Adrenal gland (tissue), 5 donors: Measurements from ENCODE around the gene PKP1.

Experiments
- POLR2A ChIP-seq, 2 donors: fragments of 450-650 bp; IDR thresholded peaks; one replicate each; pipeline ENCODE4 v1.6.1; 2017; ENCODE audit warnings: antibody characterized with exemption in 2 of 2, mild to moderate bottlenecking in 2 of 2, moderate library complexity in 1 of 2
- TF ChIP-seq, protein P1 (sequence below), 6 experiments: fragments of 450-650 bp in 4 of 6; fragments of 200-600 bp in 2 of 6; sonication (generic) in 1 of 6; IDR thresholded peaks; 1 replicate in 5 of 6; 2 replicates in 1 of 6; pipeline versions ENCODE4 v1.5.1 to v1.8.0; 2016 to 2021; ENCODE audit warnings: antibody characterized with exemption in 6 of 6, mild to moderate bottlenecking in 2 of 6, moderate library complexity in 1 of 6
- donor health status: DM: no; HTN: no; CAD: no.

DNA sequence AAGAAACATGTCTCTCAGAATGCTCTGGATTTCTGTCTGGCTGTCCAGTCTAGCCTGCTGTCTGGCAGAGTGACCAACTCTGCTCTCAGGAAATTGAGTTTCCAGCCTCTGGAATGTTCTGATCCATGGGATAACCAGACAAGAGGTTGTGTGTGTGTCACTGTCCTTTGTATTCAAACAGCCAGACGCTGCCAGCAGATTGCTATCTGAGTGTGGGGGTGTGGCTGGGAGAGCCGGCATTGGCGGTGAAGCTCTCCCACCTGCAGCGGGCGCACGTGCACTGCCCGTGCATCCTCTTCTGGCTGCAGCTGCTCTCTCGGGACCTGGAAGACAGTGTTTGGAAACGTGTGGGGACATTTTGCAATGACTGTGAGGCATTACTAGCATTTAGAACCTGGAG is 26.1 kb downstream of the PKP1 start:
- TF ChIP-seq, protein P1, sequence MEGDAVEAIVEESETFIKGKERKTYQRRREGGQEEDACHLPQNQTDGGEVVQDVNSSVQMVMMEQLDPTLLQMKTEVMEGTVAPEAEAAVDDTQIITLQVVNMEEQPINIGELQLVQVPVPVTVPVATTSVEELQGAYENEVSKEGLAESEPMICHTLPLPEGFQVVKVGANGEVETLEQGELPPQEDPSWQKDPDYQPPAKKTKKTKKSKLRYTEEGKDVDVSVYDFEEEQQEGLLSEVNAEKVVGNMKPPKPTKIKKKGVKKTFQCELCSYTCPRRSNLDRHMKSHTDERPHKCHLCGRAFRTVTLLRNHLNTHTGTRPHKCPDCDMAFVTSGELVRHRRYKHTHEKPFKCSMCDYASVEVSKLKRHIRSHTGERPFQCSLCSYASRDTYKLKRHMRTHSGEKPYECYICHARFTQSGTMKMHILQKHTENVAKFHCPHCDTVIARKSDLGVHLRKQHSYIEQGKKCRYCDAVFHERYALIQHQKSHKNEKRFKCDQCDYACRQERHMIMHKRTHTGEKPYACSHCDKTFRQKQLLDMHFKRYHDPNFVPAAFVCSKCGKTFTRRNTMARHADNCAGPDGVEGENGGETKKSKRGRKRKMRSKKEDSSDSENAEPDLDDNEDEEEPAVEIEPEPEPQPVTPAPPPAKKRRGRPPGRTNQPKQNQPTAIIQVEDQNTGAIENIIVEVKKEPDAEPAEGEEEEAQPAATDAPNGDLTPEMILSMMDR (IDR thresholded peaks at IDR 0.05), result no peak
- TF ChIP-seq POLR2A (IDR thresholded peaks at IDR 0.05), result no peak
